ENCODE measurements around the gene SGCD.

DNA sequence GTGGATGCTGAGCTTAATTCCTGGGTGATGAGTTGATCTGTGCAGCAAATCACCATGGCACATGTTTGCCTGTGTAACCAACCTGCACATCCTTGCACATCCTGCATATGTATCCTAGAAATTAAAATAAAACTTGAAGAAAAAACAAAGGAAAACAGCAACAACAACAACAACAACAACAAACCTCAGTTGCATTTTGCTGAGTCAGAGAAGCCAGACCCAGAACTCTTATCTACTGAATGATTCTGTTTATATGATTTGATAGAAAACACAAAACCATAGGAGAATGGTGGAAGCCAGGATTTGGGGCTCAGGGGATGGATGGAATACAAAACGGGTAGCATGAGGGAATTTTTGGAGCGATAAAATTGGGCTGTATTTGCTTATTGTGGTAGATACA is 307.3 kb downstream of the SGCD start:
- TF ChIP-seq CTCF (IDR thresholded peaks at IDR 0.05), result no peak
- TF ChIP-seq EP300 (IDR thresholded peaks at IDR 0.05), result no peak
- TF ChIP-seq POLR2A (IDR thresholded peaks at IDR 0.05; ENCODE audit: low read depth), result no peak
- no peak for TF ChIP-seq POLR2AphosphoS5 (IDR thresholded peaks at IDR 0.05)
